ENCODE results near the gene AKIP1. TPM values are rescaled to one million over a fixed set of nuclear protein-coding genes. Genes with fewer than 3 reads are reported as not detected.
A peak's percentile ranks its signal among the peaks of the same experiment; 100 is the strongest.

AKIP1 gene
- total RNA-seq, 2 donors from 2014 or later, result 25.6 to 31.9 TPM

DNA sequence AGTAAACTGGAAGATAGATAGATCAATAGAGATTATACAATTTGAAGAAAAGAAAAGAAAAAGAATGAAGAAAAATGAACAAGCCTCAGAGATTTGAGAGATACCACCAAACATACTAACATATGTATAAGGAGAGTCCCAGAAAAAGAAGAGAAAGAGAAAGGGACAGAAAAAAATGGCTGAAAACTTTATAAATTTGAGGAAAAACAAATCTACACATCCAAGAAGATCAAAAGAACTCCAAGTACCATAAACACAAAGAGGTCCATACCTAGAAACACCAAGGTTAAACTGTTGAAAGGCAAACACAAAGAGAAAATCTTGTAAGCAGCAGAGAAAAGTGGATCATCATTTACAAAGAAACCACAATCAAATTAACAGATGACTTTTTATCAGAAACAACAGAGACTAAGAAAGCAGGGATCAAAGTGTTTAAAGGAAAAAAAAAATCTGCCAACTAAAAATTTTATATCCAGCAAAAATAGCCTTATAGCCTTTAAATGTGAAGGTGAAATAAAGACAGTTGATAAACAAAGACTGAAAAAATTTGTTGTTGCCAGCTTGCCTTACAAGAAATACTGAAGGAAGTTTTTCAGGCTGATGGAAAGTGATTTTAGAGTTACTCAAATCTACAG is 11.8 kb upstream of the AKIP1 start:
- Mint-ChIP-seq H3K9me3 (peaks cover 12% of the 10 kb centered on the region), H3K27ac (no peak overlapping the region), H3K4me3 (no peak overlapping the region), H3K4me1 (no peaks in the 10 kb centered on the region), H3K36me3 (ENCODE audit: low read depth) (no peaks in the 10 kb centered on the region), H3K27me3 (no peaks in the 10 kb centered on the region)
- no peak for ATAC-seq (replicated peaks)

DNA sequence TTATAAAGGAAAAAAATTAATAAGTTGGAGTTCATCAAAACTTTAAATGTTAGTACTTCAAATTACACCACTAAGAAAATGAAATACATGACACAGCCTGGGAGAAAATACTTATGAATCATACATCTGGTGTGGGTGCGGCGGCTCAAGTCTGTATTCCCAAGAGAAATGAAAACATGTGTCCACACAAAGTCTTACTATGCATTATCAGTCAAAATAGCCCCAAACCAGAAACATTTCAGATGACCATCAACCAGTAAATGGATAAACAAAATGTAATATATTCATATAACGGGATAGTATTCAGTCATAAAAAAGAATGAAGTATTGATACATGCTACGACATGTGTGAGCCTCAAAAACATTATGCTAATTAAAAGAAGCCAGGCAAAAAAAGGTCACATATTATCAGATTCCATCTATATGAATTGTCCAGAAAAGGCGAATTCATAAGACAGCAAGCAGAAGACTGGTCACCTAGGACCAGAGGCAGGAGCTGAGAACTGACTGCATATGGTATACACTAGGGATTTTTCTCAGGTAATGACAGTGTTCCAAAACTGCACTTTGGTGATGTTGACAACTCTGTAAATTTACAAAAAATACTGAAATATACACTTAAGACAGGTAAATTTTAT is 5.3 kb upstream of the AKIP1 start:
- no peaks in the 10 kb centered on the region for H3K9me3 Mint-ChIP-seq
- H3K4me3 Mint-ChIP-seq, result no peak overlapping the region
- H3K27me3 Mint-ChIP-seq, result no peaks in the 10 kb centered on the region
- H3K36me3 Mint-ChIP-seq (ENCODE audit: low read depth), result no peaks in the 10 kb centered on the region
- H3K4me1 Mint-ChIP-seq, result peaks cover 19% of the 10 kb centered on the region
- H3K27ac Mint-ChIP-seq, result no peak overlapping the region
- no peak for ATAC-seq (replicated peaks)

DNA sequence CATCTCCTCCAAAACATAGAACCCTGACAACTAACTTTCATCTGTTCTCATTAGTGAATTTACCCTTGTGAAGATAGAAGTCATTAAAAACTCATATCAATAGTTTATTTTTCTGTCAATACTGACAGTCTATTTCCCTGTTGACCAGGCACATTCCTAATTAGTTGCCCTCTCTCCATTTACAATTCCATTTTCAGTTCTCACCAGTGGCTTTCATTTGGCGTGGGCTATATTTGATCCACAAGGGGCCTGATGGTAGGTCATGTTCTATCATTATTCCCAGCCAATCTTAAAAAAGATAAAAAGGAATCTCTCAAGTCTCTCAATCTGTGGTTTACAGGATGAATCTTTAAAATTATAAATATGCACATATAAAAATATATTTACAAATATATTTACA is 3.9 kb upstream of the AKIP1 start:
- Mint-ChIP-seq H3K4me1 (peaks cover 19% of the 10 kb centered on the region), H3K9me3 (no peaks in the 10 kb centered on the region), H3K36me3 (ENCODE audit: low read depth) (no peaks in the 10 kb centered on the region), H3K27me3 (no peaks in the 10 kb centered on the region), H3K4me3 (peak overlapping the region; percentile 45), H3K27ac (peak overlapping the region; percentile 26)
- ATAC-seq (replicated peaks), result no peak

DNA sequence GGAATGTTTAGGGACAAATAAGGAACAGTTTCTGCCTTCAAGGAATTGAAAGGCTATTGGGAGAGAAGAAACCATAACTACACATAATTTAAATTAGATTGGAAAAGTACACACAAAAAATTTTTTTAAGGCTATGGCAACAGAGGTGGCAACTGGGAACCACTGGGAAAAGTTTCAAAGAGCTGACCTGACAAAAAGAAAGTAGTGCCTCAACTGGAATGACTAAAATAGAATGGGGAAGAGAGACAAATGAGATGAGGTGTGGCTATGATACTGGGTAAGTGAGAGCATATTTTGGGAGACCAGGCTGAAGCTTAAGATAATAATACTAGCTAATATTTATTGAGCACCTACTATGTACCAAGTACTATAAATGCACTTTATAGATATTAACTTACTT is 2.9 kb upstream of the AKIP1 start:
- Mint-ChIP-seq H3K36me3 (ENCODE audit: low read depth) (no peaks in the 10 kb centered on the region), H3K27ac (no peak overlapping the region)

DNA sequence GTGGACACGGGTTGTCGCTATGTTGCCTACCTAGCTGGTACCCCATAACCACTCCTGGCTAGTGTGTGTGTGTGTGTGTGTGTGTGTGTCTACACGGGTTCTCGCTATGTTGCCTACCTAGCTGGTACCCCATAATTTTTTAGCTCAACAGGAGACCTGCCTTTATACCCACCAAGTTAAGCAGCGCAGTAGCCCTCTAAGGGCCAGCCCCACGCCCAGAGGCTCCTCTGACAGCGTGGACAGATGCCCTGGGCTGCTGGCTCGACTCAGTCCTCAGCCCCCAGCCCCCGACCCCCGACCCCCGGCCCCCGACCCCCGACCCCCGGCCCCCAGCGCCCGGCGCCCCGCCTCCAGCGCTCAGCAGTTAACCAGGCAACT is 351 bp upstream of the AKIP1 start:
- no peaks in the 10 kb centered on the region for H3K27me3 Mint-ChIP-seq
- peak overlapping the region; percentile 91 for H3K27ac Mint-ChIP-seq
- H3K4me3 Mint-ChIP-seq, result peak overlapping the region; percentile 93
- H3K4me1 Mint-ChIP-seq, result peaks cover 33% of the 10 kb centered on the region
- ATAC-seq (replicated peaks), result peak; percentile 17
- H3K36me3 Mint-ChIP-seq (ENCODE audit: low read depth), result peaks cover 19% of the 10 kb centered on the region
- no peaks in the 10 kb centered on the region for H3K9me3 Mint-ChIP-seq

More for the DNA sequence above, 2.9 kb upstream of the AKIP1 start:
- Mint-ChIP-seq H3K4me3 (peak overlapping the region; percentile 21), H3K27me3 (no peaks in the 10 kb centered on the region), H3K4me1 (peaks cover 19% of the 10 kb centered on the region), H3K9me3 (no peaks in the 10 kb centered on the region)
- ATAC-seq (replicated peaks), result no peak

DNA sequence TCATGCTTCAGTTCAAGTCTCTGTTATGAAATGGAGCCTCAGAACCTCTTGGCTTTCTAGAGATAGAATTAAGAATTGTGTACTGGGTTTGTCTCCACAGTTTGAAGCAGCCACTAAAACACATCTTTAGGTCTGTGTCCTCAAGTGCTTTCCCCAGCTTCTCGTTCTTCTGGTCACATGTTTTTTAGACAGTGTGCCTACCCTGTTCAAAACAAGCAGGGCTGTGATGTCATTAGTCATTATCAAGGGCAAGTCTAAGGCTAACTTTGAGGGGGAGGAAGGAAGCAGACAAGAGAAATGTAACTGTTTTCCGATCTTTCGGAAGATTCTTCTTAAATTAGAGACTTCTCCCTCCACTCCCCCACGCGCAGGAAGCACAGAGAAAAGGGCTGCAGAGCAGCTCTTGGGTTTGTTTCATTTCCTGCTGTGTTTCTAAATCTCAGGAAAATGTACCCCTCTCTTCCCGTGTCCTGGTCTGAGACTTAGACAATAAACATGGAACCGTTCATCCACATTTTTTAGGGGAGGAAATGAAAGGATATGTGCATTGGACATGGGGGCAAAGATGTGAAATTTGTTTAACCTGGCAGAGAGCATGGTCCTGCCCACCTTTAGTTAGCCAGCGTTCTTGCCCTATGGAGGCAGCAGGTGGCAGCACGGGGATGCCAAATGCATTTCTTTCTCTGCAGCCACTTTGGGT is 3.1 kb downstream of the AKIP1 start:
- ATAC-seq (replicated peaks), result peak; percentile 42
- Mint-ChIP-seq H3K27ac (peak overlapping the region; percentile 88), H3K4me3 (peak overlapping the region; percentile 75), H3K4me1 (peaks cover 16% of the 10 kb centered on the region), H3K9me3 (no peaks in the 10 kb centered on the region), H3K27me3 (no peaks in the 10 kb centered on the region), H3K36me3 (ENCODE audit: low read depth) (peaks cover 54% of the 10 kb centered on the region)

DNA sequence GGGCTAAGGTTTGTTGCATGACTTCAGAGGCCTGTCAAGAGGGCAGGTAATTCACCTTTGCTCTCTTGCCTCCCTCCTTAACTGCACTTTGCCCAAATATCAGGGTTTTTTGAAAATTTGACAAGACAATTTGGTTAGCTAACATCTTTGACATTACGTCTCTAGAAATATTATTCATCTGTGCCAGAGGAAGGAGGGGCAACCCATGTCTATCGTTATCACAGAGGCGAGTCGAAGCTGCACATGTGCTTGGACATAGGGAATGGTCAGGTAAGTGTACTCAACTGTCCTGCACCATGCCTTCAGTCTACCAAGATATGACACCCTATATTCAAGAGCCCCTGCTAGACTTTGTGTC is 3.7 kb downstream of the AKIP1 start:
- no peak for ATAC-seq (replicated peaks)

DNA sequence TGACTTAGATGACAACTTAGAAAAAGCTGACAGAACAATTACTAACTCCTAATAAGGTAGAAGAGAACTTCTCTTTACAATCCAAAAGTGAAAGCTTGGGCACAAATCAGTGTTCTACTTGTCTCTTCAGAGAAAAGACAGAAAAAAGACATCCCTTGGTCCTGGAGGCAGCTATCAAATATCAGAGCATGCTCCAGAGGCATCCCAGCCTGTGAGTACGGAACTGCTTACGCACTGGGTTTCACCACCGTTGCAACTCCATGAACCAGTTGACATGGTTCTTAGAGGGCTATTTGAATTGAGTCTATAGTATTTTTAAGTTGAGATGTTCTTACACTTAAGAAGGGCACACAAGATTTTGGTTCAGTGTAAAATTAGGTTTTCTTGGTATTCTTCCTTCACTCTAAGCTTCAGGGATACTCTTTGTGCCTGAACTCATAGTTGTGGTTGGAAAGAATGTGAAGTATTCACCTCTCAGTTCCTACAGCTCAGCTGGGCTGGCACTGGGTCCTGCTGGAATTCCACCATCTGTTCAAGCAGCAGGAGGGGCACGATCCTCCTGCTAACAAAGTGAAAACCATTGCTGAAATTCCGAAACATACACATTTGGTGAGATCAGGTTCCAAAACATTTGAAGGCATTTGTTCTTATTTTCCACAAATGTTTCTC is 6.3 kb downstream of the AKIP1 start:
- ATAC-seq (replicated peaks), result no peak
- Mint-ChIP-seq H3K27me3 (no peaks in the 10 kb centered on the region), H3K4me1 (peaks cover 14% of the 10 kb centered on the region), H3K36me3 (ENCODE audit: low read depth) (peaks cover 74% of the 10 kb centered on the region), H3K27ac (no peak overlapping the region), H3K9me3 (no peaks in the 10 kb centered on the region), H3K4me3 (no peak overlapping the region)

More for the DNA sequence above, 3.7 kb downstream of the AKIP1 start:
- H3K27me3 Mint-ChIP-seq, result no peaks in the 10 kb centered on the region
- peaks cover 59% of the 10 kb centered on the region for H3K36me3 Mint-ChIP-seq (ENCODE audit: low read depth)
- peak overlapping the region; percentile 88 for H3K27ac Mint-ChIP-seq
- peak overlapping the region; percentile 75 for H3K4me3 Mint-ChIP-seq
- H3K9me3 Mint-ChIP-seq, result no peaks in the 10 kb centered on the region
- H3K4me1 Mint-ChIP-seq, result peaks cover 14% of the 10 kb centered on the region

DNA sequence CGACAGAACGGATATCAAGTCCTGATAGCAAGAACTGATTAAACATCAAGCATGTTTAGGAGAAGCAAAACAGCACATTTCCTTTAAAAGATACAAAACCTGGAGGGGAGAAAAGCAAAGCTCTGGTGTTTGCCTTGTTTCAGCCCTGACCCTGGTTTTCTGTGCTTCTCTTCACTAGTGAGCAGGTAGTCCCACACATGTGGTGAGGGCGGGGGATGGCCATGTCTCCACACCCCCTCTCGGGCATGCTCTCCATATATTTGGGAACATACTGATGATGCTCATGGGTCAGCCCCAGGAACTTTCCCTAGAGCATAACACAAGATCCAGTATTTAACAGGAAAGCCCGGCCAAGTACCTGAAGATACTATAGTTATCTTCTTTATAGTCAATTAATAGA is 11.7 kb downstream of the AKIP1 start:
- H3K36me3 Mint-ChIP-seq (ENCODE audit: low read depth), result peaks cover 40% of the 10 kb centered on the region
- ATAC-seq (replicated peaks), result no peak
- no peaks in the 10 kb centered on the region for H3K9me3 Mint-ChIP-seq
- no peaks in the 10 kb centered on the region for H3K27me3 Mint-ChIP-seq
- no peak overlapping the region for H3K27ac Mint-ChIP-seq
- H3K4me3 Mint-ChIP-seq, result no peak overlapping the region
- H3K4me1 Mint-ChIP-seq, result no peaks in the 10 kb centered on the region

DNA sequence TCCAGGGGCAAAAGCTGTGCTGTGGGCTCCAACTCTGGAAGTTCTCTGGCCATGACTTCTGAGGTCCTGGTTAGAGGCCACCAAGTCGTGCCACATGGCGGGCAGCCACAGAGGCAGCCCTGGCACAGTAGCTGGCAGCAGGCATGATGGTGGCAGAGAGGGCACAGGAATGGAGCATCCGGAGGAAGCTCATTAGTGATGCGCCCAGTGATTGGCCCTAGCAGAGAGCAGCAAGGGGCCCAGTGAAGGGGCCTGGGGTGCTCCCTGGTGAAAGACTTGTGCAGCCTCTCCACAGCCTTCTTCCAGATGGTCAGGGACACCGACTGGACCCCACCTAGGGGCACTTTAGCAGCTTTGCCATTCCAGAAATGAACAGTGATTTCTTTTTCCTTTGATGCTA is 14.7 kb downstream of the AKIP1 start:
- H3K27me3 Mint-ChIP-seq, result no peaks in the 10 kb centered on the region
- no peak overlapping the region for H3K4me3 Mint-ChIP-seq
- H3K4me1 Mint-ChIP-seq, result no peaks in the 10 kb centered on the region

DNA sequence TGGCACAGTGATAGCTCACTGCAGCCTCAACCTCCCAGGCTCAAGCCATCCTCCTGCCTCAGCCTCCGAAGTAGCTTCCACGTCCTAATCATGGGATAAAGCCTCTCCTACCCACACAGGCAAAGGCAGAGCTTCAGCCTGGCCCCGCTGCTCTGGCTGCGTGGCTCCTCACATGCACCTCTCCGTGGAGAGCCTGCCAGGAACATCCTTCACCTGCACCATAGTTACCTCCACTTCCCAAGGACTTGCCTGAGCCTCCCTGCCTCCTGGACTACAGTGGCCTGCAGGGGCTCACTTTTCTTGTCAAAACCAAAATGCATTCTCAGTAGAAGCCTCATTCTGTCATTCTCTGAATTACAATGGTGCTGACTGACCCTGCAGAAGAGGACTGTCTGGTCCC is 15.2 kb downstream of the AKIP1 start:
- H3K4me1 Mint-ChIP-seq, result no peaks in the 10 kb centered on the region
- no peak overlapping the region for H3K27ac Mint-ChIP-seq
- no peaks in the 10 kb centered on the region for H3K27me3 Mint-ChIP-seq
- no peak overlapping the region for H3K4me3 Mint-ChIP-seq
- H3K36me3 Mint-ChIP-seq (ENCODE audit: low read depth), result peaks cover 16% of the 10 kb centered on the region
- ATAC-seq (replicated peaks), result no peak
- H3K9me3 Mint-ChIP-seq, result no peaks in the 10 kb centered on the region

More for the DNA sequence above, 14.7 kb downstream of the AKIP1 start:
- no peak for ATAC-seq (replicated peaks)
- Mint-ChIP-seq H3K36me3 (ENCODE audit: low read depth) (peaks cover 19% of the 10 kb centered on the region), H3K27ac (no peak overlapping the region), H3K9me3 (no peaks in the 10 kb centered on the region)

DNA sequence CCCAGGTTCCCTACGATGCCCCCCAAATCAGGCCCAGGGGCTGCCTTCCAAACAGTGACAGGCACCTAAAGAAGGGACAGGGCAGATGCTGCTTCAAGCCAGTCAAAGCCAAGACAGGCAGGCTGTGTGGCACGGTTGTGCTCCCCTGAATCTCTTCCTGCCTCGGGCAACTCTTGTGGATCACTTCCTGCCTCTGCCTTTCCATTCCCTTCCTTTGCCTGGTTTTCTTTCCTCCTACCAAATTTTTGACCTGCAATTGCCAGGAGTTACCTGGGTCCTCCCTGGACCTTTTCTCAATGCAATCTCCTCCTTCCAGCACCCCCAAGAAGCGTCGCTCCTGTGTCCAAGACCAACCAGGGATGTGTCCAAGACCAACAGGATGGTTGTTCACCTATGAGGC is 16.2 kb downstream of the AKIP1 start:
- ATAC-seq (replicated peaks), result no peak
- H3K36me3 Mint-ChIP-seq (ENCODE audit: low read depth), result peaks cover 6% of the 10 kb centered on the region
- H3K27me3 Mint-ChIP-seq, result no peaks in the 10 kb centered on the region
- H3K4me3 Mint-ChIP-seq, result no peak overlapping the region
- H3K4me1 Mint-ChIP-seq, result no peaks in the 10 kb centered on the region
- no peak overlapping the region for H3K27ac Mint-ChIP-seq
- H3K9me3 Mint-ChIP-seq, result no peaks in the 10 kb centered on the region

DNA sequence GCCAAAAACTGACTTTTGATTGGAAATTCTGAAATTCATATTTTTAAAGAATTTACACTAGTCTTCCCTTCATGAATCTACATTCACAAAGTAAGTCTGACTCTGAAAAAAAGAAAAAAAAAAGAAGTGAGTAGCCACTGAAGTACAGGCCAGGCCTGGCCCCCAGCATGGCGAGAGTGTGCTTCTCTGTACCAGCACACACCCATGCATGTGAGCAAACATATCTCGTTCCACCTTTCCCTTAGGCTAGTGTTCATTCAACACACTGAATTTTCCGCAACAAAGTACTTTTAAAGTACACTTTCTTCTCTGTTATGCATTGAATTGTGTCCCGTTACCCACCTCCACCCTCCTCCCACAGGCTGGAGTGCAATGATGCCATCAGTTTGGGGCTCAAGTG is 17.2 kb downstream of the AKIP1 start:
- no peak for ATAC-seq (replicated peaks)
- Mint-ChIP-seq H3K27ac (no peak overlapping the region), H3K4me3 (no peak overlapping the region), H3K27me3 (no peaks in the 10 kb centered on the region), H3K4me1 (no peaks in the 10 kb centered on the region), H3K9me3 (no peaks in the 10 kb centered on the region), H3K36me3 (ENCODE audit: low read depth) (no peaks in the 10 kb centered on the region)

DNA sequence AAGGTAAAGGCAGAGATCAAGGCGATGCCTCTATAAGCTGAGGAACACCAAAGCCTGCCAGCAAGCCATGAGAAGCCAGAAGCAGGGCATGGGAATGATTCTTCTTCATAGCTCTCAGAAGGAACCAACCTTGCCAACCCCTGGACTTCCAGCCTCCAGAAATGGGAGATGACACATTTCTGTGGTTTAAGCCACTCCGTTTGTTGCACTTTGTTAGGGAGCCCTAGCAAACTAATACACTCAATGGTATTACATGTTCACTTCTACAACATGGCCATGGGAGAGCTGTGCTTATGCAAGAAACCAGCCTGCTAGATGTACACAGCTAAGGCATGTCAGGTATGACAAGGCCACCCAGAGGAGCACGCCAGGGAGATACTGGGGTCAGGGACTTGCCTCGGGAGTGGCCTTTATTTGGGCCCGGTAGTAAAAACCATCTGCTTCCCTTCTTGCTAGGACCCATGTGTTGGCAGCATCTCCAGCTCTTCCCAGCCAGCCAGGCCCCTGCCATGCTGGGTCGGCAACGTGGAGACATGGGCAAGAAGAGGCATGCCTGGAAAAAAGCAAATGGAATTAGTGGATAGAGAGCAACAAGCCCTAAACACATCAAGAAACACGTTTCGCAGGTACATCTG is 18.1 kb downstream of the AKIP1 start:
- H3K27me3 Mint-ChIP-seq, result no peaks in the 10 kb centered on the region
- no peak for ATAC-seq (replicated peaks)
- H3K4me3 Mint-ChIP-seq, result no peak overlapping the region
- H3K36me3 Mint-ChIP-seq (ENCODE audit: low read depth), result no peaks in the 10 kb centered on the region
- no peaks in the 10 kb centered on the region for H3K4me1 Mint-ChIP-seq
- no peak overlapping the region for H3K27ac Mint-ChIP-seq
- no peaks in the 10 kb centered on the region for H3K9me3 Mint-ChIP-seq
